Bronchial epithelial cell (primary cell): ENCODE measurements around the gene LDLRAD4. TPM values are rescaled to one million over a fixed set of nuclear protein-coding genes. Genes with fewer than 3 reads are reported as not detected.

ENCODE experiments used
- DNase-seq: peaks from one replicate; pipeline ENCODE4 v3.0.0-alpha.2; 2010; ENCODE audit warnings: low read depth
- FAIRE-seq: peaks from 2 replicates; lab custom pipeline; 2011; peaks lifted over from hg19 to GRCh38; lab: Jason Lieb, UNC
- H3K27me3 ChIP-seq: 2 replicates; pipeline ENCODE4 v1.5.1; 2011; ENCODE audit warnings: low read length; ENCODE audit not compliant: control insufficient read depth, insufficient read depth
- H3K36me3 ChIP-seq: 2 replicates; pipeline ENCODE4 v1.5.1; 2011; ENCODE audit warnings: low read length; ENCODE audit not compliant: control insufficient read depth, insufficient read depth
- H3K4me3 ChIP-seq: 2 replicates; pipeline ENCODE4 v1.5.1; 2011; ENCODE audit warnings: mild to moderate bottlenecking, low read depth, low read length, control low read depth
- CTCF ChIP-seq: IDR thresholded peaks from 2 replicates; pipeline ENCODE4 v1.5.1; 2011; ENCODE audit warnings: mild to moderate bottlenecking, moderate library complexity, low read length, control low read depth, inconsistent platforms; ENCODE audit not compliant: insufficient read depth, severe bottlenecking
- total RNA-seq: library from RNA; depleted of rRNA; stranded (reverse); fragments of >200 nt; gene quantifications from 2 replicates; pipeline ENCODE4 v1.2.1, GENCODE V29; 2014

The LDLRAD4 gene
- total RNA-seq, 1 donor from 2014 or later, result not detected

- DNase-seq, result no peak
- FAIRE-seq, result no peak
- no peaks in the 10 kb centered on the region for H3K36me3 ChIP-seq
- no peaks in the 10 kb centered on the region for H3K27me3 ChIP-seq
- H3K4me3 ChIP-seq, result no peak overlapping the region
- TF ChIP-seq CTCF, result no peak
These were observed 299.8 kb downstream of the LDLRAD4 start for GRCh38 chr18:13518382-13518781.

GRCh38 chr18:13520306-13520705 is 301.7 kb downstream of the LDLRAD4 start:
- H3K4me3 ChIP-seq, result no peak overlapping the region
- no peaks in the 10 kb centered on the region for H3K27me3 ChIP-seq
- DNase-seq (no peak), FAIRE-seq (no peak)
- H3K36me3 ChIP-seq, result no peaks in the 10 kb centered on the region
- TF ChIP-seq CTCF, result no peak

- no peaks in the 10 kb centered on the region for H3K27me3 ChIP-seq
- no peaks in the 10 kb centered on the region for H3K36me3 ChIP-seq
- TF ChIP-seq CTCF, result no peak
- H3K4me3 ChIP-seq, result no peak overlapping the region
- DNase-seq, result no peak
- no peak for FAIRE-seq
These were observed 302.2 kb downstream of the LDLRAD4 start for GRCh38 chr18:13520741-13521140.

- Histone ChIP-seq H3K4me3 (no peak overlapping the region), H3K27me3 (no peaks in the 10 kb centered on the region), H3K36me3 (no peaks in the 10 kb centered on the region)
- no peak for DNase-seq
- no peak for TF ChIP-seq CTCF
- FAIRE-seq, result no peak
These were observed 302.9 kb downstream of the LDLRAD4 start for GRCh38 chr18:13521418-13521817.

GRCh38 chr18:13522256-13522655 is 303.7 kb downstream of the LDLRAD4 start:
- FAIRE-seq (no peak), DNase-seq (no peak)
- Histone ChIP-seq H3K36me3 (no peaks in the 10 kb centered on the region), H3K27me3 (no peaks in the 10 kb centered on the region), H3K4me3 (no peak overlapping the region)
- TF ChIP-seq CTCF, result no peak

GRCh38 chr18:13522861-13523660 is 304.5 kb downstream of the LDLRAD4 start:
- Histone ChIP-seq H3K4me3 (no peak overlapping the region), H3K36me3 (no peaks in the 10 kb centered on the region), H3K27me3 (no peaks in the 10 kb centered on the region)
- TF ChIP-seq CTCF, result no peak
- DNase-seq (no peak), FAIRE-seq (no peak)
